HG02852 (cell line): ENCODE data around the gene PRRT1.
"Not testable (repeated sequence)": the region's sequence is repeated elsewhere in the genome, so short reads cannot be mapped to it uniquely, and the experiment has no call there.

Experiments
- ATAC-seq: cut with Tn5 transposase; IDR thresholded peaks from one replicate; pipeline ENCODE4 v1.9.1; 2021; ENCODE audit warnings: mild to moderate bottlenecking, moderate library complexity; ENCODE audit not compliant: unreplicated experiment

PRRT1 gene

GRCh38 chr6:32105433-32105832, 46.3 kb downstream of the PRRT1 start:
- ATAC-seq: no peak

DNA sequence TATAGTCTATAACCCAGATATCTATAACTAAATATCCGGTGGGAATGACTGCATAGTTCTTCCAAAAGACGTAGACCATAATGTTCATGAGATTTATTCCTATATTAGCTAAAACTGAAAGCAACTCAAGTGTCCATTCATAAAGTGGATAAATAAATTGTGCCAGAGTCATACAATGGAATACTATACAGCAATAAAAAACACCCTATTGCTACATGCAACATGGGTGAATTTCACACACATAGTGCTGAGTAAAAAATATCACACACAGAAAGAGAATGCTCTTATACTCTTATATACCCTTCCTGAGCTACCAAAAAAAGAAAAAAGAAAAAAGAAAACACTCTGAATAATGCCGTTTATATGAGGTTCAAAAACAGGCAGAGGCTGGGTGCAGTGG, 49.5 kb downstream of the PRRT1 start:
- no peak for ATAC-seq

- not testable (repeated sequence) for ATAC-seq
Measured at GRCh38 chr6:32100251-32100650, 51.5 kb downstream of the PRRT1 start.
